ENCODE data around the gene ATG9B. TPM values are rescaled to one million over a fixed set of nuclear protein-coding genes. Genes with fewer than 3 reads are reported as not detected.

ATG9B gene
- total RNA-seq, 1 donor from 2014 or later = 0.17 TPM

DNA sequence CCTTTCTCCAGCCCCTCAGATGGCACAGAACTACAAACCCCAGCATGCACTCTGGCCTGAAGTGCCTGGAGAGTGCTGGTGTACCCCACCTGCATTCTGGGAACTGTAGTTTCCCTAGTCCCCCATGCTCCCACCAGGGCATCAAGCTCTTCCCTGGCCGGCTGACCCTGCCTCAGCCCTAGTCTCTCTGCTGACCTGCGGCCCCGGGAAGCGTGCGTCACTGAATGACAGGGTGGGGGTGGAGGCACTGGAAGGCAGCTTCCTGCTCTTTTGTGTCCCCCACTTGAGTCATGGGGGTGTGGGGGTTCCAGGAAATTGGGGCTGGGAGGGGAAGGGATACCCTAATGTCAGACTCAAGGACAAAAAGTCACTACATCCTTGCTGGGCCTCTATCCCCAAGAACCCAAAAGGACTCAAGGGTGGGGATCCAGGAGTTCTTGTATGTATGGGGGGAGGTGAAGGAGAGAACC lies 31.4 kb downstream of the ATG9B start:
- intact Hi-C loops (cut with DNase I) = no loop called here
- TF ChIP-seq, protein P1, sequence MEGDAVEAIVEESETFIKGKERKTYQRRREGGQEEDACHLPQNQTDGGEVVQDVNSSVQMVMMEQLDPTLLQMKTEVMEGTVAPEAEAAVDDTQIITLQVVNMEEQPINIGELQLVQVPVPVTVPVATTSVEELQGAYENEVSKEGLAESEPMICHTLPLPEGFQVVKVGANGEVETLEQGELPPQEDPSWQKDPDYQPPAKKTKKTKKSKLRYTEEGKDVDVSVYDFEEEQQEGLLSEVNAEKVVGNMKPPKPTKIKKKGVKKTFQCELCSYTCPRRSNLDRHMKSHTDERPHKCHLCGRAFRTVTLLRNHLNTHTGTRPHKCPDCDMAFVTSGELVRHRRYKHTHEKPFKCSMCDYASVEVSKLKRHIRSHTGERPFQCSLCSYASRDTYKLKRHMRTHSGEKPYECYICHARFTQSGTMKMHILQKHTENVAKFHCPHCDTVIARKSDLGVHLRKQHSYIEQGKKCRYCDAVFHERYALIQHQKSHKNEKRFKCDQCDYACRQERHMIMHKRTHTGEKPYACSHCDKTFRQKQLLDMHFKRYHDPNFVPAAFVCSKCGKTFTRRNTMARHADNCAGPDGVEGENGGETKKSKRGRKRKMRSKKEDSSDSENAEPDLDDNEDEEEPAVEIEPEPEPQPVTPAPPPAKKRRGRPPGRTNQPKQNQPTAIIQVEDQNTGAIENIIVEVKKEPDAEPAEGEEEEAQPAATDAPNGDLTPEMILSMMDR (IDR thresholded peaks at IDR 0.05) = no peak
- Histone ChIP-seq H3K27ac (peak overlapping the region; percentile 26), H3K36me3 (no peaks in the 10 kb centered on the region), H3K4me1 (peaks cover 45% of the 10 kb centered on the region), H3K9me3 (no peaks in the 10 kb centered on the region), H3K27me3 (no peaks in the 10 kb centered on the region), H3K4me3 (no peak overlapping the region)
- ATAC-seq = peak; percentile 37
- no peak for DNase-seq

GRCh38 chr7:150992051-150992640 lies 32.1 kb downstream of the ATG9B start:
- Histone ChIP-seq H3K9me3 (no peaks in the 10 kb centered on the region), H3K4me3 (no peak overlapping the region), H3K27ac (no peak overlapping the region), H3K4me1 (peaks cover 45% of the 10 kb centered on the region), H3K27me3 (no peaks in the 10 kb centered on the region), H3K36me3 (no peaks in the 10 kb centered on the region)
- DNase-seq = no peak
- TF ChIP-seq, protein P1 (IDR thresholded peaks at IDR 0.05) = no peak
- ATAC-seq = no peak
- intact Hi-C loops (cut with DNase I) = no loop called here

- TF ChIP-seq, protein P1 (IDR thresholded peaks at IDR 0.05) = no peak
- H3K4me3 ChIP-seq = no peak within 1 kb of the TSS
- H3K27ac ChIP-seq = no peak within 1 kb of the TSS
- H3K4me1 ChIP-seq = peaks cover 36% of the 10 kb centered on the region
- no peak for ATAC-seq
- no peaks in the 10 kb centered on the region for H3K36me3 ChIP-seq
- intact Hi-C loops (cut with DNase I) = no loop called here
- no peaks in the 10 kb centered on the region for H3K27me3 ChIP-seq
- no peak for DNase-seq
- H3K9me3 ChIP-seq = no peaks in the 10 kb centered on the region
These were observed 33.7 kb downstream of the ATG9B start, which contains the start of gene NOS3 for GRCh38 chr7:150990416-150991186. TSS of gene NOS3 (plus strand) at chr7:150991017. CDS start at chr7:150993804, 2,787 bp downstream.

DNA sequence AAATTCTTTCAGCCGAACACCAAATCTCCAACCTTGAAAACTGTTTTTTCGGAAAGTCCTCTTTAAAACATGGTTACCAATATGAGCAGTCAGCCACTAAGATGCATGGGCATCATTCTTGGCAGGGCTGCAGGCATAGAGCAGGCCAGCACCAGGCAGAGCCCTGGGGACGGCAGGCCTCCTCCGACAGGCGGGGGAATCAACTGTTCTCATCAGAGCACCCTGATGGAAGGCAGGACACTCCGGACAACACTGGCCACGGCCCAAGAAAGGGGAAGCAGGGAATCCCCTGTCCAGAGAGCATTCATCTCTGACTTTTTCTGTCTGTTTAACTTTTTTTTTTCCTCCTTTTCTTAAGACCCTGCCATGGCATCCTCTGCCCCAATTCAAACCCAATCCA lies 34.8 kb downstream of the ATG9B start:
- Histone ChIP-seq H3K27ac (no peak overlapping the region), H3K4me1 (peaks cover 29% of the 10 kb centered on the region), H3K9me3 (no peaks in the 10 kb centered on the region), H3K27me3 (no peaks in the 10 kb centered on the region), H3K4me3 (no peak overlapping the region), H3K36me3 (no peaks in the 10 kb centered on the region)
- DNase-seq (no peak), ATAC-seq (no peak)
- TF ChIP-seq, protein P1 (IDR thresholded peaks at IDR 0.05) = no peak
- intact Hi-C loops (cut with DNase I) = loop anchor here (5.0 kb wide), 1 partner anchor 92 kb away; no protein-coding TSS in a partner anchor

DNA sequence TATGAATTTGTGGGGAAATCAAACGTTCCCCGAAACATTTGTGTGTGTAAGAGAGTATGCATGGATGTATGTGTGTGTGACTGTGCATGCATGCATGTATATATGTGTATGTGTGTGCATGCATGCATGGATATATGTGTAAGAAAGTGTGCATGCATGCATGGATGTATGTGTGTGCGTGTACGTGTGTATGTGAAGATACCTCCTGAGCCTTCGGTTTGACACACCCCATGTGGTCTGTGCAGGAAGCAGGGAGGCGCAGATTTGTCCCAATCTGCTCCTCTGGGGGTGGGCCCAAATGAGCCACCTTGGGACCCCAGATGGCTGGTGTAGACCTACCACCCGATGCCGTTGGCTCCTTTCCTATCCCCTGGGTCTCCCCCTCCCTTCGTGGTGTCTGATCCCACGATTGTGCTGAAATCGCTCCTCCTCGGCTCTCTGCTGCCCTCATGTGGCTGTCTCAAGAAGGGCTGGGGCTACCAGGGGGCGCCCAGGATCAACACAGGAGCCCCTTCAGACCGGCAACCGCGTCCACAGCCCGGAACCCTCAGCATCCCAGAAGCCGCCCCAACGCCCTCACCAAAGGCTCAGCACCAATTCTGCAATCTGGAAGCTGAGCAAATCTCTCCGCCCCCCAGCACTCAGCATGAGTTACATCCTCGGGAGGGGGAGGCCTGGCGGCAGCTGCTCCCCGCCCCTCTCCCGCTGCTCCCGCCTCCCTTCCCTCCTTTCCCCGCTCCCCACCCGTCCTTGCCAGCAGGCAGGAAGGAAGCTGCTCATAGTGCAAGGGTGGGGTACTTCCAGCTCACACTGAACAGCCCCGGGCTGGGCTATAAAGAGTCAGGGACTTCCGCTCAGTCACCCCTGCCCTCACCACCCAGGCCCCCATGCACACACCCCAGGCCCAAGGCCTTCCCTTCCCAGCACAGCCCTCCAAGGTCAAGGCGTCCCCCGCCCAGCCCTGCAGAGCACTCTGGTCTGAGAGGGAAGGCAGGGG lies 35.8 kb downstream of the ATG9B start:
- Histone ChIP-seq H3K4me1 (peaks cover 21% of the 10 kb centered on the region), H3K9me3 (no peaks in the 10 kb centered on the region), H3K27ac (no peak overlapping the region), H3K27me3 (no peaks in the 10 kb centered on the region), H3K4me3 (no peak overlapping the region), H3K36me3 (no peaks in the 10 kb centered on the region)
- intact Hi-C loops (cut with DNase I) = loop anchor here (5.0 kb wide), 1 partner anchor 91 kb away; no protein-coding TSS in a partner anchor
- peak; percentile 65 for ATAC-seq
- TF ChIP-seq, protein P1 (IDR thresholded peaks at IDR 0.05) = peak; percentile 86
- DNase-seq = no peak
